NCI-H1930 (cell line): ENCODE data around the gene CBX1.
"Not testable (repeated sequence)": the region's sequence is repeated elsewhere in the genome, so short reads cannot be mapped to it uniquely, and the experiment has no call there.

Source experiments
- DNase-seq, 2 experiments: peaks; one replicate each; lab custom pipeline; 2025; lab: John Stamatoyannopoulos, UW

The CBX1 gene

DNA sequence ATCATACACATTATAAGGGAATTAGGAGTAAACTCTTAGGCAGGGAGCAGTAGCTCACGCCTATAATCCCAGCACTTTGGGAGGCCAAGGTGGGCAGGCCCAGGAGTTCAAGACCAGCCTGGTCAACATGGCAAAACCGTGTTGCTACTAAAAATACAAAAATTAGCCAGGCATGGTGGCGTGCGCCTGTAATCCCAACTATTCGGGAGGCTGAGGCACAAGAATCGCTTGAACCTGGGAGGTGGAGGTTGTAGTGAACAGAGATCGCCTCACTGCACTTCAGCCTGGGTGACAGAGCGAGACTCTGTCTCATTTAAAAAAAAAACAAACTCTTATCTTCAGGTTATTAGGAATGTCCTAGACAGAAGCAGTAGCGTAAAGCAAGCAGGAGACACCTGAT lies 28.5 kb downstream of the CBX1 start:
- not testable (repeated sequence) for DNase-seq

DNA sequence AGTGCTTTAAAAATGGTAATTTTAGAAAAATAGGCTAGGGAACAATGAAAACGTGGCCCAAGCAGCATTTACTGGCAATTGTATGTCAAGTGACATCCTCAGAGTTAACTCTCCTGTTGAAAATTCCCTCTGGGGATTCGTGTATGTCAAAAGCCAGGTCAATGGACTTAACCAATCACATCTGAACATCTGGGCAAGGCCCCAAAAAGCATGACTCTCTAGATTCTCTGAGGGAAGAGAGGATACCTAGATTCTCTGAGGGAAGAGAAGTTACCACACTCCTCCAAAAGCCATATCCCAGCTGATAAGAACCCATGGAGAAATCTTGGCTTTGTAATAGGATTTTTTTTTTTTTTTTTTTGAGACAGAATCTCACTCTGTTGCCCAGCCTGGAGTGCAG lies 29.6 kb downstream of the CBX1 start:
- no peak for DNase-seq

DNA sequence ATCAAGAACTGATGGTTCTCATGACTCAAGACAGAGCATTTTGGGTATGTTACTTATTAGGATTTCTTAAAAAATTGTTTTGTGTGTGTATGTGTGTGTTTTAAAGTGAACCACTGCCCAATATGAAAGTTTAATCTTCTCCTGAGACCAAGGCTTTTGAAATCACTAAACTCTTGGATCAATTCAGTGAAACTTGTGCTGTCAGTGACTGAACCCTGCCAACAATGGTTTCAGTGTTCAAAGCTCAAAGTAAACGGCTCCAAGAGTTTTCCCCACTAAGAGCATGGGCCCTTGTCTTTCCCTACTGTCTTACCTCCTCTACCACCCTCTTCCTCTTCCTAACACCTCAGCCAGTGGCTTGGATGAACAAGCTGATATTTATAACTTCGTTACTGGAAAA lies 31.1 kb downstream of the CBX1 start:
- DNase-seq: no peak

DNA sequence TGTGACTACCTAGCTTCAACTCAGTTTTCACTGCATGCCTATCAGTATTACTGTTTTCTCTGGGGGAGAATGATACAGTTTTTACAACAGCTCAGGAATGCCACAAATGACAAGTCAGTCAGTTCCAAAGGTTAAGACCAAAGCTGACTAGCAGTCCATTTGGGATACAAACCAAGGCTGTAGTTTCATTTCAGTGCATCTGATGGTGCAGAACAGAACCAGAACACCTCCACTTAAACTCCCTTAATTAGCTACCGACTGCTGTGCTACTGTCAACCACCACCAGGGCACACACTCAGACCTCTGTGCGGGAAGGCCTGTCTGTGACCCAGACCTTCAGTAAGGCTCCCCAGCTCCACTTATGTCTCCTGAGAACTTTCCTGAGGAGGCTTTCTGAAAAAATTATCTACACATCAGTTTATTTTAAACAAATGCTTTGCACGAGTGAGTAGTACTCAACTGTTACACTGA lies 32.8 kb downstream of the CBX1 start:
- DNase-seq: no peak

DNA sequence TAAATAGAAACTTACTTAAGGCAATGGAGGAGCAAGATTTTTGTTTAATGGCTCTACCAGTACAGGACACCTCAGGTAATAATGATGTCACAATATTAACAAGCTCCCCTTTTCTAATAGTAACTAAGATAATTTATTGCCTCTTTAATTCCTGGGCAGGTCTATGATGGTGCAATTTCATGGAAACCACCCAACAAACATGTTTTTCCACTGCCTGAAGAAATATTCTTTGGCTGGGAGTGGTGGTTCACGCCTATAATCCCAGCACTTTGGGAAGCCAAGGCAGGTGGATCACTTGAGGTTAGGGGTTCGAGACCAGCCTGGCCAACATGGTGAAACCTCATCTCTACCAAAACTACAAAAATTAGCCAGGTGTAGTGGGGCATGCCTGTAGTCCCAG lies 33.5 kb downstream of the CBX1 start:
- not testable (repeated sequence) for DNase-seq

DNA sequence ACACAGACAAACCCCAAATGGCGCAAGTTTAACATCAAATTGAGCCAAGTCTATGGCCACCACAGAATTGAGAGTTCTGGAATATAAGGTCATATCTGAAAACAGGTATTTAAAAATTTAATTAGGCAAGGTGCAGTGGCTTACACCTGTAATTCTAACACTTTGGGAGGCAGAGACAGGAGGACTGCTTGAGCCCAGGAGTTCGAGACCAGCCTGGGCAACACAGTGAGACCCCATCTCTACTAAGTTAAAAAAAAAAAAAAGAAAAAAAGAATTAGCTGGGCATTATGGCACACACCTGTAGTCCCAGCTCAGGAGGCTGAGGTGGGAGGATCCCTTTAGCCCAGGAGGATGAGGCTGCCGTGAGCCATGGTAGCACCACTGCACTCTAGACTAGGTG lies 34.0 kb downstream of the CBX1 start:
- no peak for DNase-seq

DNA sequence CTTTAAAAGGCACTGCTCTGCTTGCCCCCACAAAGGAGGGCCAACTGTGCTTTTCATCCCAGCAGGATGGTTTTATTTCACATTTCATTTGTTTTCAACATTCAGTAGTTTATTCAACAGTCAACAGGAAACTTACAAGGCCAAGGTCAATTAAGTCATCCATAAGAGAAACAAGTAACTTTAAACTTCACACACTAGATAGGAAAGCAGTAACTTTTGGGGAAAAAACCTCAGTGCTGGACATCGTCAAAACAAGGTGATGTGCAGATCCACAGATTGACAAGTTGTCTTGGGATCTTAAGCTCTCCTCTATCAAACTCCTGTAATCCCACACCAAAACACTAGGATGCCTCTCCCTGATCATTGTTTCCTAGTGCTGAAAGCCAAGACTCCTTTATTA lies 34.6 kb downstream of the CBX1 start:
- DNase-seq: no peak

DNA sequence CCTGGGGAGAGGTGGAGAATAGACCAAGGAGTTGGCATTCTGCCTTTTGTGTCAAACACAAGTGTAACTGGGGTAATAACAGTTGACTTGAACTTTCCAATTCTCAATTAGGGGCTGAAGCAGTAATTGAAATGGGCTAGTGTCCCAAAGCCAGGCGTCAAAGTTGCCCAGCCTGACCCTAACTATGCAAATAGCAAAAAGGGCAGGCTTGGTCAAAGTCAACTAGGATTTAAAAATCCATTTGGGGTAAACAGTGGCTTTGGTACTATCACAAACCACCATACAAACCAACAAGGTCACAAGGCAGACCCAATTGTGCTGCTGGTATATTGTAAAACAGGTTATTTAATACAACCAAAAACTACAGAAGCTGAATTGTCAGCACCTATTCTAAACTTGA lies 35.1 kb downstream of the CBX1 start:
- no peak for DNase-seq

DNA sequence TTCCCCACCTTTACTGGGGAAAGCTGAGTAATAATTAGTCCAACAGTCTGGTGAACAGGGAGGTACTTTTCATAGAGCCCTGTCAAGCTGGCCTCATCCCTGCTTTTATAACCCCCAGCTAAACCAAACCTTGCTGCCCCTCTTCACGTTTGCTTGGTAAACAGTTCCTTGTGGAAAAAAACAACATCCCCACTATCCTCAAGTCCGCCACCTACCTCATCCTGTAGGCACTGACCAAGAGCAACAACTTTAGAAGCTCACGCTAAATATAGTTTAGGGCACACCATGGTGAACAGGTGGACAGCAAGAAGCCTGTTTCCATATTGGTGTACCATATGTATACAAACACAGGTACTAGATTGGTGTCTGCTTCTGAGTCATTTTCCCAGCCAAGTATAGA lies 36.6 kb downstream of the CBX1 start:
- DNase-seq: no peak

DNA sequence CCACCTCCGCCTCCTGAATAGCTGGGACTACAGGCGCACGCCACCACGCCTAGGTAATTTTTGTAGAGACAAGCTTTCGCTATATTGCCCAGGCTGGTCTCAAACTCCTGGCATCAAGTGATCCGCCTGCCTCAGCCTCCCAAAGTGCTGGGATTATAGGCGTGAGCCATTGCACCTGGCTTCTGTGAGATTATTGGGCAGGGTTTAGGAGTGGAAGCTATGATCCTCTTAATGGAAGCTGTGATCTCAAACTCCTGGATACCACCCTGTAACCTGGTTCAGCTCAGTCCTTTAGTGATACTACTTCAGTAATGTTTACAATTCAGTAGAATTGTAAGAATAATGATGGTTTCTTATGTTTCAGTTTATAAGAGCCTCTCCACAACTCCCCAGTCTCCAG lies 39.0 kb downstream of the CBX1 start:
- no peak for DNase-seq

DNA sequence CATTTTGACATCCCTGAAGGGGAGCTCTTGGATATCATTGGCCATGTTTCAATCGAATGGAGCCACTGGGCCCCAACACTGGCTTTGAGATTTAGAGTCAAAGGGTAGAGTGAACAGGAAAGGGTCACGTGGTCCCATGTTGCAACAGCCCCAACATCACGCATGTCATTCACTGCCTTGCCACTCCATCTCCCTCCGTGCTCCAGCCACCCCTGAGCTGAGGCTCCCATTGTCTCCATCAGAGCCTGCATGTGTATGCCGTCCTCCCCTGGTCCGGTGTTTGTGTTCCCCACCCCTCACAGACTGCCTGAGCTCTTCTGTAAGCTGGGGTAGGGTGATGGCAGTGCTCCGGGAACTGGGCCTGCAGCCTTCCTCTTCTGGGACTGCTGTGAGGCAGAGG lies 41.0 kb downstream of the CBX1 start:
- no peak for DNase-seq

DNA sequence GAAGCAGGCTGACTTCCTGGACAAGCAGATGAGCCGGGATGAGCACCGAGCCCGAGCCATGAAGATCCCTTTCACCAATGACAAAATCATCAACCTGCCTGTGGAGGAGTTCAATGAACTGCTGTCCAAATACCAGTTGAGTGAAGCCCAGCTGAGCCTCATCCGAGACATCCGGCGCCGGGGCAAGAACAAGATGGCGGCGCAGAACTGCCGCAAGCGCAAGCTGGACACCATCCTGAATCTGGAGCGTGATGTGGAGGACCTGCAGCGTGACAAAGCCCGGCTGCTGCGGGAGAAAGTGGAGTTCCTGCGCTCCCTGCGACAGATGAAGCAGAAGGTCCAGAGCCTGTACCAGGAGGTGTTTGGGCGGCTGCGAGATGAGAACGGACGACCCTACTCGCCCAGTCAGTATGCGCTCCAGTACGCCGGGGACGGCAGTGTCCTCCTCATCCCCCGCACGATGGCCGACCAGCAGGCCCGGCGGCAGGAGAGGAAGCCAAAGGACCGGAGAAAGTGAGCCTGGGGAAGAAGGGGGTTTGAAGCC lies 42.1 kb downstream of the CBX1 start:
- no peak for DNase-seq

DNA sequence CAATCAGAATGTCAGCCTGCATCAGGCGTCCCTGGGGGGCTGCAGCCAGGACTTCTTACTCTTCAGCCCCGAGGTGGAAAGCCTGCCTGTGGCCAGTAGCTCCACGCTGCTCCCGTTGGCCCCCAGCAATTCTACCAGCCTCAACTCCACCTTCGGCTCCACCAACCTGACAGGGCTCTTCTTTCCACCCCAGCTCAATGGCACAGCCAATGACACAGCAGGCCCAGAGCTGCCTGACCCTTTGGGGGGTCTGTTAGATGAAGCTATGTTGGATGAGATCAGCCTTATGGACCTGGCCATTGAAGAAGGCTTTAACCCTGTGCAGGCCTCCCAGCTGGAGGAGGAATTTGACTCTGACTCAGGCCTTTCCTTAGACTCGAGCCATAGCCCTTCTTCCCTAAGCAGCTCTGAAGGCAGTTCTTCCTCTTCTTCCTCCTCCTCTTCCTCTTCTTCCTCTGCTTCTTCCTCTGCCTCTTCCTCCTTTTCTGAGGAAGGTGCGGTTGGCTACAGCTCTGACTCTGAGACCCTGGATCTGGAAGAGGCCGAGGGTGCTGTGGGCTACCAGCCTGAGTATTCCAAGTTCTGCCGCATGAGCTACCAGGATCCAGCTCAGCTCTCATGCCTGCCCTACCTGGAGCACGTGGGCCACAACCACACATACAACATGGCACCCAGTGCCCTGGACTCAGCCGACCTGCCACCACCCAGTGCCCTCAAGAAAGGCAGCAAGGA lies 42.7 kb downstream of the CBX1 start:
- DNase-seq: no peak

DNA sequence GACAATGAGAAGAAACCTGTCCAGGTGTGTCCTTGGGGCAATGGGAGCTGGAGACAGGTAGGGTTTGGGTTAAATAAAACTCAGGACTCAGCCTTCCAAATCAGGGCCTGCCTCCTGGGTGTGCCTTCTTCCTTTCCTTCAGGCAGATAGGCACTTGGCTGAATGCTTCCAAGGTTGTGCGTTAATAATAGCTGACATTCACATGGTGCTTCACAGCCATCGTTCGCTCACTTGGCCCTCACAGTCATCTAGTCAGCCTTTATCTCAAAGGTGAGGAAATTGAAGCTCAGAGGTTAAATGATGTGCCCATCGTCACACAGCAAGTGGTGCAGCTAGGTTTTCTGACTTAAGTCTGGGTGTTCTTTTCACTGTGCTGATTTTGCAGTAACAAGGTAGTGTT lies 43.7 kb downstream of the CBX1 start:
- DNase-seq: no peak

DNA sequence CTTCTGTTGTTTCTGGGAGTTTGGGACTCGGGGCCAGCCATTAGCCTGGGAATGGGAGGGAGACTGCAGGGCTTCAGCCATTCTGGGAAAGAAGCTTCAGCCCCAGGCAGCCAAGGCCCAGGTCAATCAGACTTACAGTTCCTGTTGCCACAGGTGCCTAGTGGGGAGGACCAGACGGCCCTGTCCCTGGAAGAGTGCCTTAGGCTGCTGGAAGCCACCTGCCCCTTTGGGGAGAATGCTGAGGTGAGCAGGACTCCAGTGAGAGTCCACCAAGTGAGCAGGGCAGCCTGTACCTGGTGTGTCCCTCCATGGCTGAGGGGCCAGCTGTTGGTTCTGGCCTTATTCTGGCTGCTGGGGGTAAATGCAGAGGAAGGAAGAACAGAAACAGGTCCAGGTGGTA lies 44.4 kb downstream of the CBX1 start:
- DNase-seq: no peak

DNA sequence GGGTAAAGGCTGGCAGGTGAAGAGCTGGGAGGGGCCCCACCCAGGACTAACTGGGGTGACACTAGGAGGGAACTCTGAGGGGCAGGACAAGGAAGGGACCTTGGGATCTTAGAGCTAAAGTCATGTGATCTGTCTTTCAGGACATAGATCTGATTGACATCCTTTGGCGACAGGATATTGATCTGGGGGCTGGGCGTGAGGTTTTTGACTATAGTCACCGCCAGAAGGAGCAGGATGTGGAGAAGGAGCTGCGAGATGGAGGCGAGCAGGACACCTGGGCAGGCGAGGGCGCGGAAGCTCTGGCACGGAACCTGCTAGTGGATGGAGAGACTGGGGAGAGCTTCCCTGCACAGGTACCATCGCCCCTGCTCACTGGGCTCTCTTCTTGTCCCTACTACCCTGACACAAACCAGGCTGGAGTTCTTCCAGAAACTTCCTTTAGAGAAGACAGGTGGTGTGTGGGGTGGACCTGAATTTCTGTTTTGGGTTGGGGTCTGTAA lies 45.0 kb downstream of the CBX1 start:
- DNase-seq: no peak

DNA sequence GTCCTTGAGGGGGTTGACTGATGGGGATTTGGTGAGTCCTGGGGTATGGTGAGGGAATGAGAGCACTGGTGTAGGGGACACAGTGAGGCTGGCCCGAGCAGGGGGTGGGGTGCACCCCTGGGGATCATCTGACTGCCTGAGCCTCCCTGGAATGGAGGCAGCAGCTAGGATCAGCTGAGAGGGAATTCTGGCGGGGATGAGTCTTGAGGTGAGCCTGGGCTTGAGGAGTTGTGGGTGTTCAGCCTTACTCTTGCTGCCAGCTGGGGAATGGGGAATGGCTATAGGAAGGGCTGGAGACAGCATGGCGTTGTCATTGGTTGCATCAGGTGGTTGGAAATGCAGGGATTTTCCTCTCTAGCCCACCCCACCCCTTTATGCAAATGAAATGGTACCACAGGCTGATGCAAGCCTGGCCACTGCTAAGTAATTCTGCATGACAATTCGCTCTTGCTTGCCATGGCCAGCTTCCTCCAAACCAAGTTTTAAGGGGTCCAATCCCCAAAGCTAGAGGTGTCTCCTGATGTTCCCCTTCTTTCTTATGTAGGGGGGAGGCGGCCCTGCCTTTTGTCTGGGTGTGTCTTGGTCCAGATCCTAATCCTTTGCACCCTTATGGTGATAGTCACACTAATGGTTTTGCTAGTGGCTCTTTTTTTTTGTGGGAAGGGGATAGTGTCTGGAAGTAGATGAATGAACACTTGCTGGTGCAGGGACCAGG lies 45.6 kb downstream of the CBX1 start:
- peak in 1 of 2 experiments; percentile 69 for DNase-seq

DNA sequence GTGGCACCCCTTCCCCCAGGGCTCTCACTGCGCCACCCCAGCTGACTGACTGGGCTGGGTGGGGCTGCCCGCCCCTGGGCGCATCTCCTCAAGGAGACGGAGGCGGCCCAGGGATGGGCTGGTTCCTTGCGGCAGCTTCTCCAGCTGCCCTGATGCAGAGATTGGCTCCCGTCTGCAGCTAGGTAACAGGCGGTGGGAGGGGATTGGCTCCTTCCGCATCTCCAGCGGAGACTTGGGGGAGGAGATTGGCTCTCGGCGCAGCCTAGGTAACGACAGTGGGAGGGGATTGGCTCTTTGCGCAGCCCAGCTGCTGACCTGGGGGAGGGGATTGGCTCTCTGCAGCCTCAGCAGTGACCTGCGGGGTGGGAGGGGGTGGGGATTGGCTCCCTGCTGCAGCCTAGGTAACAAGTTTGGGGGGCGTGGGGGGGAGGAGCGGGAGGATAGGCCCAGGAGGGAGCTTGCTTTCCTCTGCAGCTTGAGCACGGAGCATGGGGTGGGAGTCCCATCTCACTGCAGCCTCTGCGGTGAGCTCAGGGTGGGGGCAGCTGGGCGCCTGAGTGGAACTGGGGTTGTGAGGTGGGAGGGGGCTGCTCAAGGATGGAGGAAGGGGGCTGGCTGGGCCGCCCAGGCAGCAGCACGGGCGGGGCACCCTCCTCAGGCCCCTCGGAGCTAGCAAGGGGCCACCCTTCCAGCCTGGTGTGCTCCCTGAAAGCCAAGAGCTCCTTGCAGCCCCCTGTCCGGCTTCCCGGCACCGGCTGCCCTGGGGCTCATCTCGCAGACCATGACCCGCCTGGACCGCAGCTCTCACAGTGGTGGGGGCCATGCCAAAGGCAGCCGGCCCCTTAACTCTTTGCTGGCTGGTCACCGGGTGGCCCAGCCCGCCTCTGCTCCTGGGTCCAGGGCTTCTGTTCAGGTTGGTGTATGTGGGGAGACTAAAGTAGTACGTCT lies 46.8 kb downstream of the CBX1 start:
- DNase-seq: peak; percentile 40 to 58

DNA sequence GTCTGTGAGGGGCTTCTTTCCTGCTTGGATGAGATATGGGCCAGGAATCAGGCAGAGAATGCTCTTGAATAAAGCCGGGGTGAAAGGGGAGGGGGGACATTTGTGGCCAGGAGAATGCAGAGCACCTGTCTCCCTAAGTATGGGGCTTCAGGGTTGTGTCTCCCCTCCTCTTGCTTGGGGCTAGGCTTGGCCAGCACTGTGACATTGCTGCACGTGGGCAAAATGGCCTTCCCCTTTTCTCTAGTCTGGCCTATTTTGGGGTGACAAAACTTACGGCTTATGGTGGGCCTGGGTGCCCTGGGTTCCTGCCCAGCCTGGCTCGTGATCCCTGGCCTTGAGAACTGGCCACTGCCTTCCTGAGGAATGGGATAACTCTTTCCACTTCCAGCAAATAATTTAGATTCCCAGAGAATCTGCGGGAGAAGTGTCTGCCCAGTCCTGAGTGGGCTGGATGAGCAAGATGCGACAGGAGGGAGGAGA lies 47.5 kb downstream of the CBX1 start:
- DNase-seq: no peak

DNA sequence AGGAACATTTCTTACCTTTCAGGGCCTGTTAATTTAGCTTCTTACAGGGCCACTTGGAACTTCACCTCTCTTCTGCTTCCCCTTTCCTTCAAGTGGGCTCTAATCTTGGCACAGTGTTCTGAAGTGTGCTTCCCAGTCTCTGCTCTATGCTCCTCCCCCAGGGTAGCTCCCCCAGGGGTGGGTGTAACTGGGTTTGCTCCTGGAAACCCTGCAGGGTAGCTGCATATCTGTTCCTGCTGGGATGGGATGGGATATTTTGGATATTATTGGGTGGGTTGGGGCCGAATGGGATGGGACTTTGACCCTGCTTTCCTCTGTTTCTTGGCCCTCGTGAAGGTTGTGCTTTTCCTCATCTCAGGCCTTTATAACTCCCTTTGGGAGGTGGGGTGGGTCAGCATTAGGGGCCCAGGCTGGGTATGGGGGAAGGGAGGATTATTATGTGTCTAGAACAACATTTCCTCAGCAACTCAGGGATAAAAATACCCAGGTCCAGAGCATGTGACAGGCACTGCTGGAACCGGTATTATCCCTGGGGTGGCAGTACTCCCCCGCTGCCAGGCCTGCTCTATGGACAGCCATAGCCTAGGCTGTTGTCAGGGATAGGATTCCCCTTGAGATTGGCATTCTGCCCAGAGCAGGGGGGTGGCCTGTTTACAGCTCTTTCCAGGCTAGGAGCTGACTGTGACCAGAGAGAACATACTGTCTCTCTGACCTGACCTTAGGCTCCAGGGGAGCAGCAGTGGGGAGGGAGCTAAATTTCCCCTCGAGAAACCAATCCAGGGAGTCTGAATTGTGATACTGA lies 48.1 kb downstream of the CBX1 start:
- DNase-seq: no peak
